Measurements from ENCODE around the gene KCTD12.

The KCTD12 gene

GRCh38 chr13:76853481-76853880, 32.7 kb downstream of the KCTD12 start:
- no peak for DNase-seq

GRCh38 chr13:76852986-76853385, 33.2 kb downstream of the KCTD12 start:
- no peak for DNase-seq

- no peak for DNase-seq
Measured at GRCh38 chr13:76851961-76852360, 34.2 kb downstream of the KCTD12 start.

GRCh38 chr13:76849493-76849892, 36.7 kb downstream of the KCTD12 start:
- DNase-seq = no peak

- DNase-seq = no peak
Measured at GRCh38 chr13:76848596-76848995, 37.6 kb downstream of the KCTD12 start.

GRCh38 chr13:76846363-76846762, 39.8 kb downstream of the KCTD12 start:
- no peak for DNase-seq

GRCh38 chr13:76845865-76846264, 40.3 kb downstream of the KCTD12 start:
- DNase-seq = no peak

- DNase-seq = no peak
Measured at GRCh38 chr13:76845367-76845766, 40.8 kb downstream of the KCTD12 start.

GRCh38 chr13:76837801-76838200, 48.4 kb downstream of the KCTD12 start:
- no peak for DNase-seq

- no peak for DNase-seq
Measured at GRCh38 chr13:76836311-76836710, 49.9 kb downstream of the KCTD12 start.

- no peak for DNase-seq
Measured at GRCh38 chr13:76833441-76833954, 52.7 kb downstream of the KCTD12 start.

GRCh38 chr13:76832258-76832988, 53.8 kb downstream of the KCTD12 start:
- DNase-seq = no peak

GRCh38 chr13:76830805-76831204, 55.4 kb downstream of the KCTD12 start:
- DNase-seq = no peak
